Cardiac fibroblast (primary cell): ENCODE results near the gene NLRP4.

Experiments used
- DNase-seq, 2 donors: peaks; one replicate each; pipeline versions ENCODE4 v3.0.0 to v3.0.0-alpha.2; 2010; ENCODE audit warnings: low read depth in 2 of 2
- H3K4me3 ChIP-seq, 2 donors: replicated peaks in 1 of 2; 1 replicate in 1 of 2; 2 replicates in 1 of 2; pipeline ENCODE4 v1.5.1; 2011; ENCODE audit warnings: low read depth in 2 of 2, low read length in 2 of 2, mild to moderate bottlenecking in 2 of 2, moderate library complexity in 1 of 2
- CTCF ChIP-seq: IDR thresholded peaks from one replicate; pipeline ENCODE4 v1.5.1; 2011; ENCODE audit warnings: low read depth, mild to moderate bottlenecking, low read length, inconsistent platforms

NLRP4 gene

GRCh38 chr19:55838906-55839305 lies 2.6 kb downstream of the NLRP4 start:
- no peak for TF ChIP-seq CTCF
- no peak for DNase-seq
- H3K4me3 ChIP-seq, result no peak overlapping the region

GRCh38 chr19:55855160-55855559 lies 18.8 kb downstream of the NLRP4 start:
- no peak for DNase-seq
- no peak for TF ChIP-seq CTCF
- H3K4me3 ChIP-seq, result no peak overlapping the region

GRCh38 chr19:55857149-55857548 lies 20.8 kb downstream of the NLRP4 start:
- H3K4me3 ChIP-seq, result no peak overlapping the region
- no peak for DNase-seq
- TF ChIP-seq CTCF, result no peak

GRCh38 chr19:55857974-55858373 lies 21.6 kb downstream of the NLRP4 start:
- DNase-seq, result no peak
- no peak for TF ChIP-seq CTCF
- no peak overlapping the region for H3K4me3 ChIP-seq

- H3K4me3 ChIP-seq, result no peak overlapping the region
- DNase-seq, result no peak
- TF ChIP-seq CTCF, result no peak
Observed at GRCh38 chr19:55858401-55858800, 22.1 kb downstream of the NLRP4 start.

GRCh38 chr19:55858969-55859368 lies 22.6 kb downstream of the NLRP4 start:
- TF ChIP-seq CTCF, result no peak
- no peak overlapping the region for H3K4me3 ChIP-seq
- DNase-seq, result no peak

GRCh38 chr19:55866521-55866920 lies 30.2 kb downstream of the NLRP4 start:
- no peak for DNase-seq
- TF ChIP-seq CTCF, result no peak
- no peak overlapping the region for H3K4me3 ChIP-seq
